GM18867 (cell line): Measurements from ENCODE around the gene KRT36.

Experiments
- ATAC-seq: cut with Tn5 transposase; IDR thresholded peaks from one replicate; pipeline ENCODE4 v1.9.1; 2021; ENCODE audit warnings: mild to moderate bottlenecking, moderate library complexity; ENCODE audit not compliant: unreplicated experiment

Gene KRT36

GRCh38 chr17:41522301-41523224 lies 32.9 kb upstream of the KRT36 start:
- no peak for ATAC-seq

- ATAC-seq: no peak
These were observed 32.0 kb upstream of the KRT36 start for GRCh38 chr17:41521574-41522261.

GRCh38 chr17:41520821-41521521 lies 31.3 kb upstream of the KRT36 start:
- no peak for ATAC-seq

- ATAC-seq: no peak
These were observed 30.0 kb upstream of the KRT36 start for GRCh38 chr17:41519501-41520224.

GRCh38 chr17:41518789-41519449 lies 29.2 kb upstream of the KRT36 start, which contains the start of gene KRT15:
Gene KRT15 (minus strand): TSS chr17:41518890. CDS start chr17:41518827, 63 bp downstream.
- ATAC-seq: no peak

GRCh38 chr17:41518031-41518430 lies 28.3 kb upstream of the KRT36 start:
- no peak for ATAC-seq

GRCh38 chr17:41516830-41517283 lies 27.1 kb upstream of the KRT36 start:
- no peak for ATAC-seq

- no peak for ATAC-seq
These were observed 26.6 kb upstream of the KRT36 start for GRCh38 chr17:41516147-41516829.

GRCh38 chr17:41513168-41513547 lies 23.4 kb upstream of the KRT36 start:
- no peak for ATAC-seq

- no peak for ATAC-seq
These were observed 22.9 kb upstream of the KRT36 start for GRCh38 chr17:41512546-41513167.

- no peak for ATAC-seq
These were observed 22.0 kb upstream of the KRT36 start for GRCh38 chr17:41511716-41512115.

GRCh38 chr17:41511116-41511515 lies 21.4 kb upstream of the KRT36 start:
- no peak for ATAC-seq

- no peak for ATAC-seq
These were observed 20.7 kb upstream of the KRT36 start for GRCh38 chr17:41510251-41511065.

GRCh38 chr17:41507315-41507880 lies 17.7 kb upstream of the KRT36 start:
- no peak for ATAC-seq

GRCh38 chr17:41505809-41506767 lies 16.4 kb upstream of the KRT36 start:
- ATAC-seq: no peak

GRCh38 chr17:41505007-41505808 lies 15.5 kb upstream of the KRT36 start, which contains the start of gene KRT13:
Gene KRT13 (minus strand): TSS chr17:41505612. CDS start chr17:41505550, 62 bp downstream.
- no peak for ATAC-seq
